Measurements from ENCODE around the gene SRGAP2B. TPM values are rescaled to one million over a fixed set of nuclear protein-coding genes. Genes with fewer than 3 reads are reported as not detected.
"Not testable (repeated sequence)": the region's sequence is repeated elsewhere in the genome, so short reads cannot be mapped to it uniquely, and the experiment has no call there.

SRGAP2B gene
- total RNA-seq, 1 donor from 2014 or later, result 24.0 TPM

DNA sequence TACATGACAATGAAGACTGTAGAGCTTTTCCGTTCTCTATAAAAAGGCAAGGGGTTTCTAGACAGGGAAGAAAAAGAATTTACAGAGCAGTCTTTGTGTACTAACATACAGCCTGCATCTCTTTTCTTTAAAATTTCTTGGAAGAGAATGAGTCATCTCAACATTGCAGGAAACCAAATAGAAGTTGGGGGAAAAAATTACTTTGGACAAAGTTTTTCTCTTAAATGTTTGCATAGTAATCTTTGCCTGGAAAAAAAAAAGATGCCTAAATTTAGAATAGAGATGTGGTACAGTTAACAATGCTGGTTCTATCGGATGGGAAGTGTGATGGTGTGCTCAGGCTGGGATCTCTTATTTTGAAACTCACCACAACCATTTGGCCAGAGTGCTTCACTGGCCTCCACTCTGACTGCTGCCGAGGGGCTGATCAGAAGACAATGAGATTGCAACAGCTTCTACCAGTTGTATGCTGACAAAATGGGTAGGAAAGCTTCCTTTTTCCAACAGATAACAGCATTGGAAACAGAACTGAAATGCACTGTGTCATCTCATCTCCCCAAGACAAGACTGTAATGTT, 177.0 kb downstream of the SRGAP2B start:
- DNase-seq (ENCODE audit: low read depth); FAIRE-seq; H3K27me3 ChIP-seq (ENCODE audit: control insufficient read depth, insufficient read depth, low read length); H3K4me3 ChIP-seq (ENCODE audit: low read depth, low read length); H3K36me3 ChIP-seq (ENCODE audit: control insufficient read depth, insufficient read depth, low read length): not testable (repeated sequence)

DNA sequence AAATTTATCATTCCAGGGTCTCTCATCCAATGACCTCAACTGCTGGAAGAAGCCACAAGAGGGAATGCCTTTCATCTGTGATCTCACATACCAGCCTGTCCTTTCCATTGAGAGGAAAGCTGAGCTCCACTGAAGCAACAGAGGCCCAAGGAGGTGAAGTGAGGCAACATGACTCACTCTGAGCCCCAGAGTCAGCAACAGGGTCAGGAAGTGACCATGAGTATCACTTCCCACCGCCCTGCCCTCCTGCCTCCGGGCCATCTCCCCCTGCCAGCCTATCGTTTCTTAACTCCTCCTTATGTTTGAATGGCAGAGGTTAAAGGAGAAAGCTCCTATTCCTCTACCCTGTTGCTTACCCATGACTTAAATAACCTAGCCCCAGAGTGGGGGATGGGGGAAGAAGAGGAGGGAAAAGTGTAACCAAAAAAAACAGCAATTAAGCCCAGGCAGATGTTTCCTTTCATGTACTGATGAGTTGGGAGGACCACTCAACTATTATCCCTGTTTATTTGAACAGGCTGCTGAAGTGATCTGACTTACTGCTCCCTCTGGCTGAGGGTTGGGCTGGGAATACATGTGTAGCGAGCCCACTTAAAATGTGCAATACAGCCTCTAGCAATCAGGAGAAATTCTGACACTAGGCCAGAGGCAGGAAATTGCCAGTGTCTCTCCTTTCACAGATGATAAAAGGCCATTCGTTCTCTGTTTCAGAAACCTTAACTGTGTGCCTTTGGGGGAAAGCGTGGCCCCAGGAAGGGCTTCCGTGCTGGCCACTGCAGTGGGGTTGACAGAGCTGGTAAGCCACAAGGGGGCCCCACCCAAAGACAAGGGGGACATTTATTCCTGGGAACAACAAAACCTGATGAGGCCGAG, 177.7 kb downstream of the SRGAP2B start:
- H3K27me3 ChIP-seq (ENCODE audit: control insufficient read depth, insufficient read depth, low read length); DNase-seq (ENCODE audit: low read depth); FAIRE-seq; H3K4me3 ChIP-seq (ENCODE audit: low read depth, low read length); H3K36me3 ChIP-seq (ENCODE audit: control insufficient read depth, insufficient read depth, low read length): not testable (repeated sequence)

DNA sequence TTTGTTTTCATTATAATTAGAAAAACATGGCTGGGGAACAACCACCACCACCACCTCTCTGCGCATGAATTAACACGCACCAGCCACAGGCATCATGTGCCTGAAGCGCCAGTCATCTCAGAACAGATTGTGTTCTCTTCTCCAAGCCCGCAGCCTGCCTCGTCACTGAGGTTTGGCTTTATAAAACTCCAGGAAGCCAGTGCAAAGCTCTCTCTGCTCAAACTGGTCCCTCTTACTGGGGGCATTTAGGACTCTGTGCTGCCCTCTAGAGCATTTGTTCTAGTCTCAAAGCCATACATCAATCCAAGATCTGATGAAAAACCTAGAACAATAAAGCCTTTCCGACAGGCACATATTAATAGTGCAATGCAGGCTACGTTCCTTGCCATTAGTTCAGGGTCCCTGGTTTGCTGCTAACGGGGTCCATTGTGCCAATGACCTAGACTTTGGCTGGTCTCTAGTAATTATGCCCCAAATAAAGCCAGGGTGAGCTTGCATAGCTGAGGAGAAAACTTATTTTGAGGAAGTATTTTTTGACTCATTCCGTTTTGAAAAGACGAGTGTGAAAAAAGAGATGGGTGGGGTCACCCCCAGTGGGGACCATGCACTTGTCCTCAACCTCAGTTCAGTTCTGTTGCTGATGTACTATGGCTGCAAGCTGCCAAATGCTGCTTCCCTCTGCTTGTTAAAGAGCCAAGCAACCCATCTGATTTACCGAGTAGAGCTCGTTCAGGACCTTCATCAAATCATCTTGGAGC, 181.0 kb downstream of the SRGAP2B start:
- H3K36me3 ChIP-seq (ENCODE audit: control insufficient read depth, insufficient read depth, low read length); H3K4me3 ChIP-seq (ENCODE audit: low read depth, low read length); H3K27me3 ChIP-seq (ENCODE audit: control insufficient read depth, insufficient read depth, low read length); FAIRE-seq; DNase-seq (ENCODE audit: low read depth): not testable (repeated sequence)

DNA sequence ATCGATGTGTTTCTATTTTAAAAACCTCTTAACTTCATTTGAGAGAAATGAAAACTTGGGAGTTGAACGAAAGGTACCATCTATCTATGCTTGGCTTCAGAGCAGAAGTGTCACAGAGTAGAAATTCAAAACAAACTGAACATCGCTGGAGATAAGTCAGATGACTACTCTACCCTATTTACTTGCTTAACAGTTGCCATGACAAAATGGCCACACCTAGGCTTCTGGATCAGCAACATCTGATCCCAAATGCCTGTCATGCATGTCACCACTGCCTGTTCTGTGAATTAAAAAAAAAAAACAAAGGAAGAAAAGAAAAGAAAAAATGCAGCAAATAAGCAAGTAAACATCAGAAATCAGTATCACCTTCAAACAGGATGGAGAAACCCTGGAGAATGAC, 181.7 kb downstream of the SRGAP2B start:
- H3K27me3 ChIP-seq (ENCODE audit: control insufficient read depth, insufficient read depth, low read length); H3K36me3 ChIP-seq (ENCODE audit: control insufficient read depth, insufficient read depth, low read length); FAIRE-seq; H3K4me3 ChIP-seq (ENCODE audit: low read depth, low read length); DNase-seq (ENCODE audit: low read depth): not testable (repeated sequence)

DNA sequence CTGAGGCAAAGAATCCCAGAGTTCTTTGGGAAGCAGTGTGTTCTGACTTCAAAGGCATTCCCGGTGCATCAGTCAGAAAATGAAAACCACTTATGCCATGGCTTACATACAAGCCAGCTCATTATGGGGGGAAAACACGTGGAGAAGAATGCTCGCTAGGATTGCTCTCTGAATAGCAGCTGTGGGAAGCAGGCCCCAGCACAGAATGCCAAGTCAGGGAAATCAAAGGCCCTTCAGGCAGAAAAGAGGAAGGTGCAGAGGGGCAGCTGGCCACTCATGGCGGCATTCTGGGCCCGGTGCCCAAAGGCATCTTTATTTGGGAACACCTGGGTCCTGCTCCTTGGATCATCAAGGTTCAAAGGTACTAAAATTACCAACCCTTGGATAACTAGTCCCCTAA, 184.4 kb downstream of the SRGAP2B start:
- not testable (repeated sequence) for H3K4me3 ChIP-seq (ENCODE audit: low read depth, low read length); H3K27me3 ChIP-seq (ENCODE audit: control insufficient read depth, insufficient read depth, low read length); DNase-seq (ENCODE audit: low read depth); FAIRE-seq; H3K36me3 ChIP-seq (ENCODE audit: control insufficient read depth, insufficient read depth, low read length)

DNA sequence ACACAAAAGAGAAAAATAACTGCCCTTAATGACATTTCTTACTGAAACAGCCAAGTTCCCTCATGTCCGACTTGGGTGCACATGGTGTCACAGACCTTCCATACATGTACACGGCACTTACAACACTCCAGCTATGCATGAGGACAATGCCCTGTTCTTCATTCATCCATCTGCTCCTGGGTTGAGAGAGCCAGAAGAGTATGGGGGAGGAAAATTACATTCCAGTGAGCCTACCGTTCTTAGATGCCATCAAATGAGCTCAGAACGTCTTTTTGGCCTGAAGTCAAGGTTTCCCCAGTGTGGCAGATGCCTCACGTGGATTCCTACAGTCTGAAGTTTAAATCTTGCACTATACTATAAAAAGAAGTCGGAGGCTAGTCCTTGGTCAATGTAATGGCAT, 194.3 kb downstream of the SRGAP2B start:
- not testable (repeated sequence) for FAIRE-seq; H3K27me3 ChIP-seq (ENCODE audit: control insufficient read depth, insufficient read depth, low read length); H3K4me3 ChIP-seq (ENCODE audit: low read depth, low read length); DNase-seq (ENCODE audit: low read depth); H3K36me3 ChIP-seq (ENCODE audit: control insufficient read depth, insufficient read depth, low read length)

DNA sequence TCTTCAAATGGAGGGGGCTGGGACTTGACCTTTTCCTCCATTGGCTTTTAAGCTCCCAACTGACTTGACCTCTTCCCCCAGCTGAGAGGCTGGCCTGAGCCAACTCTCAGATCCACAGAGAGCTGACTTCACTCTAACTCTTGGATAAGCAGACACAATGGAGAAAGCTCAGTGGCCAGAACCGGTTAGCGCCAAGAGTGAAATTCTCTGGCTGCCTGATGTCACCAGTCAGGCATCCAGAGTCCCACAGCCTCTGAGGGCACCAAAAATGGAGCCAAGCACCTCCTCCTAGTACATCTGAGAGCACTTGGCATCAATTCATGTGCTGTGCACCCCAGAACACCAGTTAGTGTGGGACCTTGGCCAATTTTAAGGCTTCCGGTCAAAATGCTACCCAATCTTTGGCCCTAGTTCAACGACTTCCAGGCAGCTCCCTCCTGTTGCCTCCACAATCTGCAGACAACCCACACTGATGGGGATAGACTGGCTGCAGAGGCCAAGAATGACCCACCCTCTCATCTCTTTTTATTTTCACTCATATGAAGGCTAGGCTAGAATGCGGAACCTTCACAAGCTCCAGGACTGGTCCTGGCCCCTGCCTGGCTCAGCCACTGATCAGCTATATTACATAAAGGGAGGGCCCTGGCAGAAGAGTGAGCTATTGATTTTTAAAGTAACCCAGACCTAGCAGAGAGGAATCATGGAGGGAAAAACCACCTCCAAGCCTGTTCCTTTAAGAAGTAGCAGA, 200.5 kb downstream of the SRGAP2B start:
- FAIRE-seq, result not testable (repeated sequence)

DNA sequence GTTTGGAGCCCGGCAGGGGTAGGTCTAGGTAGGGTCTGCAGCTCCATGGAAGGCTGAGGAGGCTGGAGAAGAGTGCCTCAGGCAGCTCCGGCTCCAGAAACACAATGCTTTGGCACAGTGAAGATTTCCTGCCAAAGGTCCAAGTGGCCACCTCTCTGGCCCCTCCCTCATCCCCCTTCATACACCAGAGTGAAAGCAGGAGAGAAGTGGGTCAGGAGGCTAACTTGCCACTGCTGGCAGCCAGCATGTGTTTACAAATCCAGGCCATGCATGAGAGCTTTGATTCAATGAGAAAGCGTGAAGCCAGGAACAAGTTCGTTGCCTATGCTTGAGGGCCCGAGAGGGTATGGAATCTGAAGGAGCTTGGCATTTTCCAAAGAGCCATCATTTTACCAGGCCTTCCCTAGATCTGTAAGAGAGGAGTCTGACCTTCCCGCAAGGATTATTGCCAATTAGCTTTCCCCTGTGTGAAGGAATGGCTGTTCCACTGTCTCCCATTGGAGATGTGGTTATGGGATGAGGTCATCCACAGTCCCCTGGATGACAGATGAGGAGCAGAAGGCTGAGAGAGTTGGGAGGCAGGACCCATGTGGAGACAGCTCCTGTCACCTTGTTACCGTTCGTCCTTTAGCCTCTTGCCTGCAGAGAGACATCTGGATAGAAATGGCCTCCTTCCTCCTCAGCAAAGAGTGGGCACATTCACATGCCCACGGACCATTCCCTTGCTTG, 201.3 kb downstream of the SRGAP2B start:
- H3K27me3 ChIP-seq (ENCODE audit: control insufficient read depth, insufficient read depth, low read length); H3K36me3 ChIP-seq (ENCODE audit: control insufficient read depth, insufficient read depth, low read length); H3K4me3 ChIP-seq (ENCODE audit: low read depth, low read length); FAIRE-seq; DNase-seq (ENCODE audit: low read depth): not testable (repeated sequence)

More for the DNA sequence above, 200.5 kb downstream of the SRGAP2B start:
- not testable (repeated sequence) for H3K36me3 ChIP-seq (ENCODE audit: control insufficient read depth, insufficient read depth, low read length); H3K4me3 ChIP-seq (ENCODE audit: low read depth, low read length); H3K27me3 ChIP-seq (ENCODE audit: control insufficient read depth, insufficient read depth, low read length); DNase-seq (ENCODE audit: low read depth)

DNA sequence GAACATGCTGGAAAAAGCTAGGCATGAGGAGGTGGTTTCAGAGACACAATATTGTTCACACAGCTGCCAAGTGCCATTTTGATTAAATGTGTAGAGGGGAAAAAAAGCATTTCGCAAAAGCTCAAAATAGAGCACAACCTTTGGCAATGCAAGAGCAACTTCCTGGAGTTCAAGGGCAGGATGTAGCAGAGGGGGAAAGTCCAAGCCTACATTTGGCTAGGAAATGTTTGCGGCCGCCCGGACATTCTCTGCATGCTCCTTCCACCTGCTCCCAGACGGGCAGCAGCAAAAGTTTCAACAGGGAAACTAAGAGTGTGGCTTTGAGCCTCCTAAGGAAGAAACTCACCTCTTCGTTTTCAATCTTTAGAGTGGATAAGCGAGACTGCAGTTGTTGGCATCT, 202.1 kb downstream of the SRGAP2B start:
- H3K4me3 ChIP-seq (ENCODE audit: low read depth, low read length); H3K27me3 ChIP-seq (ENCODE audit: control insufficient read depth, insufficient read depth, low read length); FAIRE-seq; DNase-seq (ENCODE audit: low read depth); H3K36me3 ChIP-seq (ENCODE audit: control insufficient read depth, insufficient read depth, low read length): not testable (repeated sequence)

DNA sequence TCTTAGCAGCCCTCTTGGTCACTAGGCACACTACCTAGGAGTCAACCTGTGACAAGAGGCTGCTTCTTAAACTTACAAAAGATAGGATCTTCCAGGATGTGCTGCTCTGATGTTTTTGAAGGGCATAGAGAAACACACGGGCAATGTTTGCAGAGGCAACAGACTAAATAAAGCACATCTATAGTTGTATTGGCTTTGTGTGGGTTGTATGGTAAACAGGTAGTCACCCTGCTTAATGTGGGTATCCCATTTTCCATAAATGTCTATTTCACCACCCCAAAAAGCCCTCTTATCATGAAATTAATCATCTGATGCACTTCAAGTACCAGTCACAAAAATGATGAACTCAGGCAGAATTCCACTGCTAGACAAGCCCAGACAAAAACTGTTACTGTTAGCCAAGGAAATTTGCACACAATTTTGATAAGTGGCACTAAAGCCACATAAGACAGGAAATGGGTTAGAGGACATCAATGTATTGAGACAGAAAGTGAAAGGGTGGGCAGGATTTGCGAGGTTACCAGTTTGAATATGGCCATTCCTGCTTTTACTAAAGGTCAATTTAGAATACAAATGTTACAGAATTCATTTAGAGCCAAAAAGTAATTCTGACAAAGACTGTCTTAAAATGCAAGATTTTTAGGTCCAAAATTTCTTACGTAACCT, 205.5 kb downstream of the SRGAP2B start:
- FAIRE-seq; H3K4me3 ChIP-seq (ENCODE audit: low read depth, low read length): not testable (repeated sequence)

DNA sequence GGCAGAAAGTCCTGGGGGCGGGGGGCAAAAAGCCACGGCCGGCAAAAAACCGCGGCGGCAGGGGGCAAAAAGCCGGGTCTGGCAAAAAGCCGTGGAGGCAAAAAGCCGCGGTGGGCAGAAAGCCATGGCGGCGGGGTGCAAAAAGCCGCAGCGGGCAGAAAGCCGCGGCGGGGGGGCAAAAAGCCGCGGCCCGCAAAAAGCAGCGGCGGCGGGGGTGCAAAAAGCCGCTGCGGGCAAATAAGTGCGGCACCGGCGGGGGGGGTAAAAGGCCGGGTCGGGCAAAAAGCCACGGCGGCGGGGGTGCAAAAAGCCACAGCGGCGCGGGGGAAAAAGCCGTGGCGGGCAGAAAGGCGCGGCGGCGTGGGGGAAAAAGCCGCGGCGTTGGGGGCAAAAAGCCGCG, 212.1 kb downstream of the SRGAP2B start:
- not testable (repeated sequence) for DNase-seq (ENCODE audit: low read depth); FAIRE-seq; H3K36me3 ChIP-seq (ENCODE audit: control insufficient read depth, insufficient read depth, low read length); H3K27me3 ChIP-seq (ENCODE audit: control insufficient read depth, insufficient read depth, low read length)
- H3K4me3 ChIP-seq (ENCODE audit: low read depth, low read length), result peak overlapping the region; percentile 28

More for the DNA sequence above, 205.5 kb downstream of the SRGAP2B start:
- not testable (repeated sequence) for DNase-seq (ENCODE audit: low read depth); H3K36me3 ChIP-seq (ENCODE audit: control insufficient read depth, insufficient read depth, low read length); H3K27me3 ChIP-seq (ENCODE audit: control insufficient read depth, insufficient read depth, low read length)

DNA sequence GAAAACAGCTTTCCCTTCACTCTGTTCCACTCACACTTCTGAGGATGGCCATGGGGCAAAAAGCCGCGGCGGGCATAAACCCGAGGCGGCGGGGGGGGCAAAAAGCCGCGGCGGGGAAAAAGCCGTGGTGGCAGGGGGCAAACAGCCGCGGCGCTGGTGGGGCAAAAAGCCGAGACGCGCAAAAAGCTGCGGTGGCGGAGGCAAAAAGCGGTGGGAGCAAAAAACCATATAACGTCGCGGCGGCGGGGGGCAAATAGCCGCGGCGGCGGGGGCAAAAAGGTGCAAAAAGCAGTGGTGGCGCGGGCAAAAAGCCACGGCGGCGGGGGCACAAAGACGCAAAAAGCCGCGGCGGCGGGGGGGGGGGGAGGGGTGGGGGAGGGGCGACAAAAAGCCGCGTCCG, 212.8 kb downstream of the SRGAP2B start:
- H3K36me3 ChIP-seq (ENCODE audit: control insufficient read depth, insufficient read depth, low read length); H3K27me3 ChIP-seq (ENCODE audit: control insufficient read depth, insufficient read depth, low read length); DNase-seq (ENCODE audit: low read depth); FAIRE-seq: not testable (repeated sequence)
- peak overlapping the region; percentile 22 for H3K4me3 ChIP-seq (ENCODE audit: low read depth, low read length)

DNA sequence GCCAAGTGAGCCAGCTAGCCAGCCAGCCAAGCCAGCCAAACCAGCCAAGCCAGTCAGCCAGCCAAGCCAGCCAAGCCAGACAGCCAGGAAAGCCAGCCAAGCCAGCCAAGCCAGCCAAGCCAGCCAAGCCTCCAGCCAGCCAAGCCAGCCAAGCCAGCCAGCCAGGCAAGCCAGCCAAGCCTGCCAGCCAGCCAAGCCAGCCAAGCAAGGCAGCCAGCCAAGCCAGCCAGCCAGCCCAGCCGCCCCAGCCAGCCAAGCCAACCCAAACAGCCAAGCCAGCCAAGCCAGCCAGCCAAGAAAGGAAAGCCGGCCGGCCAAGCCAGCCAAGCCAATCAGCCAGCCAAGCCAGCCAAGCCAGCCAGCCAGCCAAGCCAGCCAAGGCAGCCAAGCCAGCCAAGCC, 236.5 kb downstream of the SRGAP2B start:
- DNase-seq (ENCODE audit: low read depth); FAIRE-seq; H3K4me3 ChIP-seq (ENCODE audit: low read depth, low read length); H3K36me3 ChIP-seq (ENCODE audit: control insufficient read depth, insufficient read depth, low read length); H3K27me3 ChIP-seq (ENCODE audit: control insufficient read depth, insufficient read depth, low read length): not testable (repeated sequence)
